ENCODE measurements around the gene SVBP.

Gene SVBP

GRCh38 chr1:42851960-42852607 is 34.9 kb upstream of the SVBP start:
- TF ChIP-seq CTCF (conservative IDR thresholded peaks at IDR 0.05) = no peak
- H3K27ac ChIP-seq = no peak overlapping the region

- H3K27ac ChIP-seq = no peak overlapping the region
- TF ChIP-seq CTCF (conservative IDR thresholded peaks at IDR 0.05) = no peak
Observed at GRCh38 chr1:42851420-42851819, 34.2 kb upstream of the SVBP start.

- TF ChIP-seq CTCF (conservative IDR thresholded peaks at IDR 0.05) = no peak
- no peak overlapping the region for H3K27ac ChIP-seq
Observed at GRCh38 chr1:42849944-42850343, 32.7 kb upstream of the SVBP start.

- no peak for TF ChIP-seq CTCF (conservative IDR thresholded peaks at IDR 0.05)
Observed at GRCh38 chr1:42848823-42849537, 31.8 kb upstream of the SVBP start.

GRCh38 chr1:42847721-42848460 is 30.7 kb upstream of the SVBP start:
- TF ChIP-seq CTCF (conservative IDR thresholded peaks at IDR 0.05) = no peak
- no peak overlapping the region for H3K27ac ChIP-seq

More at GRCh38 chr1:42848823-42849537, 31.8 kb upstream of the SVBP start:
- H3K27ac ChIP-seq = no peak overlapping the region

GRCh38 chr1:42847111-42847595 is 30.0 kb upstream of the SVBP start:
- peak overlapping the region; percentile 75; the same call in 1 of the 2 replicates for H3K27ac ChIP-seq
- TF ChIP-seq CTCF (conservative IDR thresholded peaks at IDR 0.05) = no peak

All from VCaP (cell line).